Mesenchymal stem cell (in vitro differentiated cells and primary cell): ENCODE results near the gene GRM1.

Source experiments
- DNase-seq: peaks from one replicate; pipeline ENCODE4 v3.0.0-alpha.2; 2013
- H2AFZ ChIP-seq: one replicate; pipeline ENCODE4 v1.6.1; 2013; ENCODE audit warnings: low read depth, mild to moderate bottlenecking, control low read depth, inconsistent platforms, low read length, moderate library complexity
- H2AK5ac ChIP-seq: 2 replicates; pipeline ENCODE4 v1.6.1; 2013; ENCODE audit warnings: low read length, moderate library complexity, mild to moderate bottlenecking, inconsistent platforms; ENCODE audit not compliant: severe bottlenecking
- H2BK120ac ChIP-seq: one replicate; pipeline ENCODE4 v1.6.1; 2013; ENCODE audit warnings: low read depth, mild to moderate bottlenecking, inconsistent platforms, low read length, moderate library complexity
- H2BK12ac ChIP-seq, 2 experiments: one replicate each; pipeline ENCODE4 v1.6.1; 2013; ENCODE audit warnings: inconsistent platforms in 2 of 2, low read length in 2 of 2, mild to moderate bottlenecking in 2 of 2, moderate library complexity in 2 of 2, control low read depth in 1 of 2
- H2BK15ac ChIP-seq: one replicate; pipeline ENCODE4 v1.6.1; 2013; ENCODE audit warnings: mild to moderate bottlenecking, low read depth, inconsistent platforms; ENCODE audit not compliant: poor library complexity, severe bottlenecking
- H2BK5ac ChIP-seq: 2 replicates; pipeline ENCODE4 v1.6.1; 2013; ENCODE audit warnings: low read depth, mild to moderate bottlenecking, low read length, control low read depth, inconsistent platforms; ENCODE audit not compliant: poor library complexity, severe bottlenecking
- H3K14ac ChIP-seq, 2 experiments: one replicate each; pipeline ENCODE4 v1.6.1; 2013; ENCODE audit warnings: inconsistent platforms in 2 of 2, low read length in 2 of 2, control low read depth in 1 of 2, mild to moderate bottlenecking in 1 of 2, moderate library complexity in 1 of 2
- H3K18ac ChIP-seq, 2 experiments: one replicate each; pipeline ENCODE4 v1.6.1; 2013; ENCODE audit warnings: inconsistent platforms in 2 of 2, low read length in 2 of 2, control low read depth in 1 of 2, low read depth in 1 of 2, mild to moderate bottlenecking in 1 of 2
- H3K23ac ChIP-seq, 2 experiments: one replicate each; pipeline ENCODE4 v1.6.1; 2013; ENCODE audit warnings: inconsistent platforms in 2 of 2, low read length in 2 of 2, mild to moderate bottlenecking in 2 of 2, moderate library complexity in 2 of 2, control low read depth in 1 of 2
- H3K27ac ChIP-seq: 2 replicates; pipeline ENCODE4 v1.5.1; 2013; ENCODE audit warnings: mild to moderate bottlenecking, moderate library complexity, low read length, control low read depth, inconsistent platforms; ENCODE audit not compliant: poor library complexity, severe bottlenecking
- H3K27me3 ChIP-seq, 2 experiments: 2 replicates each; pipeline versions ENCODE4 v1.6.1 to v1.7.0; 2013; ENCODE audit warnings: low read length in 2 of 2, mild to moderate bottlenecking in 2 of 2, moderate library complexity in 2 of 2, control low read depth in 1 of 2, inconsistent platforms in 1 of 2; ENCODE audit not compliant: control insufficient read depth in 1 of 2, insufficient read depth in 1 of 2
- H3K36me3 ChIP-seq, 2 experiments: 2 replicates each; pipeline versions ENCODE4 v1.6.1 to v1.7.0; 2013; ENCODE audit warnings: low read length in 2 of 2, control low read depth in 1 of 2, inconsistent platforms in 1 of 2, low read depth in 1 of 2, mild to moderate bottlenecking in 1 of 2; ENCODE audit not compliant: insufficient read depth in 2 of 2, control insufficient read depth in 1 of 2
- H3K4ac ChIP-seq, 2 experiments: one replicate each; pipeline ENCODE4 v1.6.1; 2013; ENCODE audit warnings: inconsistent platforms in 2 of 2, low read length in 2 of 2, mild to moderate bottlenecking in 2 of 2, moderate library complexity in 2 of 2, control low read depth in 1 of 2, low read depth in 1 of 2
- H3K4me1 ChIP-seq: 2 replicates; pipeline ENCODE4 v1.6.1; 2013; ENCODE audit warnings: low read depth, low read length, control low read depth; ENCODE audit not compliant: control insufficient read depth, insufficient read depth
- H3K4me2 ChIP-seq: 2 replicates; pipeline ENCODE4 v1.6.1; 2013; ENCODE audit warnings: low read length, mild to moderate bottlenecking, inconsistent platforms; ENCODE audit not compliant: poor library complexity, severe bottlenecking
- H3K4me3 ChIP-seq, 2 experiments: 2 replicates each; pipeline versions ENCODE4 v1.5.1 to v1.7.0; 2013; ENCODE audit warnings: low read length in 2 of 2, mild to moderate bottlenecking in 2 of 2, control low read depth in 1 of 2, low read depth in 1 of 2; ENCODE audit not compliant: insufficient read depth in 1 of 2
- H3K79me1 ChIP-seq: replicated peaks from 2 replicates; pipeline ENCODE4 v1.6.1; 2013; ENCODE audit warnings: mild to moderate bottlenecking, control low read depth, low read length, inconsistent platforms; ENCODE audit not compliant: poor library complexity, severe bottlenecking
- H3K9ac ChIP-seq: 2 replicates; pipeline ENCODE4 v1.7.0; 2013; ENCODE audit warnings: mild to moderate bottlenecking, low read length, moderate library complexity
- H3K9me3 ChIP-seq: 2 replicates; pipeline ENCODE4 v1.7.0; 2013; ENCODE audit warnings: mild to moderate bottlenecking, low read length; ENCODE audit not compliant: control insufficient read depth
- H4K8ac ChIP-seq: one replicate; pipeline ENCODE4 v1.6.1; 2013; ENCODE audit warnings: inconsistent platforms, mild to moderate bottlenecking, low read length, moderate library complexity
- H4K91ac ChIP-seq: one replicate; pipeline ENCODE4 v1.6.1; 2013; ENCODE audit warnings: mild to moderate bottlenecking, low read length, inconsistent platforms
- WGBS: methylation state at CpG from one replicate; pipeline ENCODE4 v1.1.7; 2013; ENCODE audit warnings: mixed read lengths; 5-methylcytosine and 5-hydroxymethylcytosine counted together

GRM1 gene

GRCh38 chr6:146419576-146419975, 390.7 kb downstream of the GRM1 start:
- Histone ChIP-seq H2BK15ac (no peak overlapping the region), H3K18ac (peak overlapping the region in 1 of 2 experiments; percentile 2), H3K9me3 (no peaks in the 10 kb centered on the region), H2BK5ac (no peak overlapping the region), H4K91ac (no peak overlapping the region), H3K23ac (no peak overlapping the region), H3K4me2 (no peak overlapping the region), H3K9ac (no peak overlapping the region), H3K4me1 (peaks cover 2% of the 10 kb centered on the region), H3K14ac (peak overlapping the region in 1 of 2 experiments; percentile 77), H2AK5ac (no peak overlapping the region), H2AFZ (no peak overlapping the region), H2BK12ac (no peak overlapping the region), H3K27me3 (no peaks in the 10 kb centered on the region), H4K8ac (no peak overlapping the region), H3K36me3 (no peaks in the 10 kb centered on the region), H2BK120ac (no peak overlapping the region), H3K79me1 (no peaks in the 10 kb centered on the region), H3K27ac (no peak overlapping the region), H3K4ac (no peak overlapping the region), H3K4me3 (no peak overlapping the region)
- no peak for DNase-seq
- WGBS = 85% methylated on average over 5 of the region's 5 CpGs

- Histone ChIP-seq H2BK5ac (no peak overlapping the region), H3K14ac (no peak overlapping the region), H2AFZ (no peak overlapping the region), H3K4ac (no peak overlapping the region), H3K36me3 (no peaks in the 10 kb centered on the region), H3K79me1 (no peaks in the 10 kb centered on the region), H3K27me3 (no peaks in the 10 kb centered on the region), H3K18ac (no peak overlapping the region), H4K91ac (no peak overlapping the region), H3K9me3 (no peaks in the 10 kb centered on the region), H2BK12ac (no peak overlapping the region), H3K4me2 (no peak overlapping the region), H3K4me1 (peaks cover 2% of the 10 kb centered on the region), H2BK15ac (no peak overlapping the region), H4K8ac (no peak overlapping the region), H2AK5ac (no peak overlapping the region), H3K9ac (no peak overlapping the region), H3K23ac (no peak overlapping the region), H2BK120ac (no peak overlapping the region), H3K27ac (no peak overlapping the region), H3K4me3 (no peak overlapping the region)
- DNase-seq = peak; percentile 5
- 64% methylated on average over 2 of the region's 3 CpGs for WGBS
These were observed 391.4 kb downstream of the GRM1 start for GRCh38 chr6:146420255-146420654.

GRCh38 chr6:146422789-146423375, 394.0 kb downstream of the GRM1 start:
- Histone ChIP-seq H3K4ac (no peak overlapping the region), H3K23ac (no peak overlapping the region), H3K9me3 (no peaks in the 10 kb centered on the region), H3K79me1 (no peaks in the 10 kb centered on the region), H3K18ac (no peak overlapping the region), H3K4me1 (peaks cover 2% of the 10 kb centered on the region), H3K4me2 (no peak overlapping the region), H3K14ac (no peak overlapping the region), H3K9ac (no peak overlapping the region), H3K4me3 (no peak overlapping the region), H4K8ac (no peak overlapping the region), H3K27me3 (no peaks in the 10 kb centered on the region), H2BK15ac (no peak overlapping the region), H2BK12ac (no peak overlapping the region), H2BK120ac (no peak overlapping the region), H3K27ac (no peak overlapping the region), H4K91ac (no peak overlapping the region), H2AFZ (no peak overlapping the region), H2AK5ac (no peak overlapping the region), H2BK5ac (no peak overlapping the region), H3K36me3 (no peaks in the 10 kb centered on the region)
- DNase-seq = no peak
- WGBS = 85% methylated on average over 1 of the region's 1 CpG

- no peak overlapping the region for H4K91ac ChIP-seq
- no peak overlapping the region for H2BK12ac ChIP-seq
- no peak for DNase-seq
- H2AFZ ChIP-seq = no peak overlapping the region
- peaks cover 2% of the 10 kb centered on the region for H3K4me1 ChIP-seq
- H3K79me1 ChIP-seq = no peaks in the 10 kb centered on the region
- H3K9me3 ChIP-seq = no peaks in the 10 kb centered on the region
- H3K18ac ChIP-seq = no peak overlapping the region
- no peak overlapping the region for H3K4me3 ChIP-seq
- no peak overlapping the region for H3K27ac ChIP-seq
- H3K4me2 ChIP-seq = no peak overlapping the region
- H3K36me3 ChIP-seq = no peaks in the 10 kb centered on the region
- no peak overlapping the region for H3K9ac ChIP-seq
- H2AK5ac ChIP-seq = no peak overlapping the region
- no peak overlapping the region for H2BK120ac ChIP-seq
- H4K8ac ChIP-seq = no peak overlapping the region
- H3K23ac ChIP-seq = no peak overlapping the region
- H3K14ac ChIP-seq = no peak overlapping the region
- H2BK15ac ChIP-seq = no peak overlapping the region
- H3K4ac ChIP-seq = no peak overlapping the region
- WGBS = 83% methylated on average over 6 of the region's 6 CpGs
- H3K27me3 ChIP-seq = no peaks in the 10 kb centered on the region
- no peak overlapping the region for H2BK5ac ChIP-seq
These were observed 394.6 kb downstream of the GRM1 start for GRCh38 chr6:146423452-146423851.
